GM18907 (cell line): Measurements from ENCODE around the gene PSMD5.
A peak's percentile ranks its signal among the peaks of the same experiment; 100 is the strongest.
"Not testable (repeated sequence)": the region's sequence is repeated elsewhere in the genome, so short reads cannot be mapped to it uniquely, and the experiment has no call there.

ENCODE experiments used
- ATAC-seq: cut with Tn5 transposase; IDR thresholded peaks from one replicate; pipeline ENCODE4 v1.9.1; 2021; ENCODE audit warnings: mild to moderate bottlenecking, moderate library complexity; ENCODE audit not compliant: unreplicated experiment

Gene PSMD5

DNA sequence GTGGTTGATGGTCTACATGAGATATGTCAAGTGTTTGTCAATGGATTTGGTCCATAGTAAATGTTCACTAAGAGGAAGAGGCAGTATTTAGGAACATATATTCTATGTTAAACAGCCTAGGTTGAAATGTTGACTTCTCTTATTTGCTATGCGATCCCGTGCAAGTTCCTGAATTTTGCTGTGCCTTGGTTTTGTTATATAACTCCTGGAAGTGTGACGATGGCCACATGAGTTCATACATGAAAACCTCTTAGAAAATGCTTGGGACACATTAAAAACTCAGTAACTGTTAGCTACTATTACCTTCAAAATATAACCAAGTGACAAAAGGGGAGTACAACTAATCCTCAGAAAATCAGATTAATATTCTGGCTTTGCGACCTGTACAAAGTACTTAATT, 27.6 kb downstream of the PSMD5 start:
- no peak for ATAC-seq

DNA sequence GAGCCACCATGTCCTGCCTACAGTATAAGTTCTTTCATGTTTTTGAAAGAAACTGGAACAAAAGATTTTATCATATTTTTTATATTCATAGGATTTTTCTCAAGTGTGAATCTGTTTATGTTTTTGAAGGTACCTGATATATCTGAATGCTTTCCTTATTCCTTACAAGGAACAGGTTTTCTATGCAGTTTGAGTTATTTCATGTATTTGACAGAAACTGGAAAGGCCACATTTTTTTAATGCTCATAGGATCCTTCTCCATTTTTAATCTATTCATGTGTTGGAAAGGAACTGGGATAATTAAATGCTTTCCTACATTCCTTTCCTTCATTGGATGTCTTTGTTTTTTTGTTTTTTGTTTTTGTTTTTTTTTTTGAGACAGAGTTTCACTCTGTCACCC, 33.8 kb downstream of the PSMD5 start:
- ATAC-seq: no peak

DNA sequence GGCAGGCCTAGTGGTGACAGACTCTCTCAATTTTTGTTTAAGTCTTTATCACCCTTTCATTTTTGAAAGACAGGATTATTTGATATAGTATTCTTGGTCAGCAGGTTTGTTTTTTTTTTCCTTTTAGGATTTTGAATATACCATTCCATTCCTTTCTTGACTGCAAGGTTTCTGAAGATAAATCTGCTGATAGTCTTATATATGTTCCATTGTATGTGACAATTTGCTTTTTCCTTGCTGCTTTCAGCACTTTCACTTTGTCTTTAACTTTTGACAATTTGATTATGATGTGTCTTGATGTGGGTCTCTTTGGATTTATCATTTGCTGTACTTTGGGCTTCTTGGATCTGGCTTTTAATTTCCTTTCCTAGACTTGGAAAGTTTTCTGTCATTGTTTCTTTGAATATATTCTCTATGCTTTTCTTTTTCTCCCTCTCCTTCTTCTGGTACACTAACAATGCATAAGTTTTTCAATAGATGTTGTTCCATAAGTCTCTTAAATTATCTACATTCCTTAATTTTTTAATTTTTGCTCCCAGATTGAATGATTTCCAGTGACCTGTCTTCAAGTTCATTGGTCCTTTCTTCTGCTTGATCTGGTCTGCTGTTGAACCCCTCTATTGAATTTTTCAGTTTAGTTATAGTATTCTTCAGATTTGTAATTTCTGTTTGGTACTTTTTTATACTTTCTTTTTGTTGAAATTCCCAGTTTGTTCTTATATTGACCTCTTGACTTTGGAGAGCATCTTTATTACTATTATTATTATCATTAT, 34.9 kb downstream of the PSMD5 start:
- no peak for ATAC-seq

DNA sequence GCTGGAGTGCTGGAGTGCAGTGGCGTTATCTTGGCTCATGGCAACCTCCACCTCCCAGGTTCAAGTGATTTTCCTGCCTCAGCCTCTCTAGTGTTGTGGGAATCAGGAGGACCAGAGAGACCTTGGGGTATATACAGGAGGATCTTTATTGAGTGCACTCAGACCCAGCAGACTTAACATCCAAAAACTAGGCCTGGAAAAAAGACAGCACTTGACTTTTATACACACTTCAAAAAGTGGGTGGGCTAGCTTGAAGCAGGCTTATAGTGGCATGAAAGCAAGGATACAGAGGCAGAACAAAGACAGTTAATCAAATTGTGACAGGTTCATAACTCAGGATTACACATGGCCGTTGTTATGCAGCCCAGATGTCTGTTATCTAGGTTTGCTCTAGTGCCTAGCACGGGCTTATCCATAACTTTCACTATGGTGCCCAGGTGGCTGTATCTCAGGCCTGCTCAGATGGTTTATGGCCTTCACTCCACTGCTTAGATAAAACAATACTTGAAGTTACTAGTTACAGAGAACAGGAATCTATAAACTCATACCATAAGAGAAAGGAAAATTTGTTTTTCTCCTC, 37.8 kb downstream of the PSMD5 start:
- not testable (repeated sequence) for ATAC-seq

DNA sequence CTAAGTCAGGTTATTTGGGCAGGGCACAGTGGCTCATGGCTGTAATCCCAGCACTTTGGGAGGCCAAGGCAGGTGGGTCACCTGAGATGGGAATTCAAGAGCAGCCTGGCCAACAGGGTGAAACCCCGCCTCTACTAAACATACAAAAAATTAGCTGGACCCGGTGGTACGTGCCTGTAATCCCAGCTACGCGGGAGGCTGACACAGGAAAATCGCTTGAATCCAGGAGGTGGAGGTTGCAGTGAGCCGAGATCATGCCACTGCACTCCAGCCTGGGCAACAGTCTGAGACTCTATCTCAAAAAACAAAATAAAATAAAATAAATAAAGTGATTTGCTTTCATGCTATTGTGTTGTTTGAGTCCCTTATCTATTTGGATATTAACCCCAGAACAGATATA, 41.3 kb downstream of the PSMD5 start:
- ATAC-seq: no peak

DNA sequence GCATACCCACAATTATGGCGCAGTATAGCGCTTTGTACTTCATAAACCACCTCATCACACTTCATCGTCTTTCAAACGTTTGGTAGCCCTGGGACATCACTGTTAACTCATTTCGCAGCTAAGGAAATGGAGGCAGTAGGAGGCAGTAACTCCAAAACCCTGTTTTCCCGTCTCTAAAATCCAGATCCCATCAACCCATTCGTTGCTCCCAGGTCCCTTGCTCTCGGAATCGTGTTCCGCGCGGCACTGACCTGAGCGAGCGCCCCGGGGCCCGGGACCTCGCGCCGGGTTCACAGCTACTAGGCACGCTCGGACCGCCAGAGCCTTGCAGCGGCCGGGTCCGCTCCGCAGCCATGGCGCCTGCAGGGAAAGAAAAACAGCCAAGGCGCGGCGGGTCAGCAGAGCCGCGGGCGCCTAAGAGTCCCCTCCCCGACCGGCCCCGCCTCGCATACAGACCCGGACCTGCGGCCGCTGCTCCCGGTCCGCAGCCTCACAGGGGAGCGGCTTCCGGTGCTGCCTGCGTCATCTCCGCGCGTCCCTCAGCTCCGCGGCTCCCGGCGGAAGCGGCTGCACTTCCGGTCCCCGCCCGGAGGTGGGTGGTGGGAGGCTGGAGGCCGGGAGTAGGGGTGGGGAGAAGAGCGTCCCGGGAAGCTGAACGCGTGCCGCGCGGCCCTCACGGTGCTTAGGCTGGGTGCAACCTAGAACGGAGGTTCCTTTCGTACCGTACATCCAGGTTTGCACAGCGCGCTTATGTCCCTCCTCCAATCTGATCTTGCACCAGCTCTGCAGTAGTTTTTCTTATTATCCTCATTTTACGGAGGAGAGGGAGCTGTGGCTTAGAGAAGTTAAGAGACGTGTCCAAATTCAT, 49.6 kb downstream of the PSMD5 start, which contains the start of gene FBXW2:
FBXW2 (minus strand) TSS at position 519 of the 868 bp plus-strand sequence. CDS start 5,158 bp downstream, outside the sequence.
- peak; percentile 91 for ATAC-seq

DNA sequence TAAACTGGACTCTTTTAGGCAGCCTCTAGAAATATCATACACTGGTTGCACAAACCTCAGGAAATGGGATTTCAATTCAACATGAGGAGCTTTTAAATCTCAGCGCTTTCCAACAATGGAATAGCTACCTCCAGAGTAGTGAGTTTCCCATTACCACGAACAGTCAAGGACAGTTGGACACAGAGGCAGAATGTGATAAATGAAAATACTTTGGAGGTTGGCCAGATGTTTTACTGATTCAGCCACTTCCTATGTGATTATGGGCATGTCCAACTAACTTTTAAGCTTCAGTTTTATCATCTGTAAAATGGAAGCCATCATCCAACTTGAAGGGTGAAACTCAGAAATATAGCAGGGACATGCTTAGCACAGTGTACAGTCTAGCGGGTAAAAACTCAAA, 51.6 kb downstream of the PSMD5 start:
- no peak for ATAC-seq

DNA sequence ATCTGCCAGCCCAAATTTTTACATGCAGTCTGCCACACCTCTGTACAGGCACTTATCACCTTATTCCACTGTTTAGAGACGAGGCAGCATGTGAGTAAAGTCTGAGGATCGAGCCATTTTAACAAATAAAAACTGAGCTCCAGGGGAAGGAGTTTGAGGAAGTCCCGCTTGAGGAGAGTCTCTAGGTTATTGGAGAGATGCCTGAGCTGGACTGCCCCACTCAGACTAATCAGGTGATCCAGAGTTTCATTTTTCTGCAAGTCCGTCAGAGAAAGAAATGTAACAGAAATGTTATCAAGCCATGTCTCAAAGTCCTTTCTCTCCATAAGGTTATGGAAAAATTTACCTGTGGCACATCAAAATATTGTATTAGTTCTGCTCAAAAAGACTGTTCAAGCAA, 54.8 kb downstream of the PSMD5 start:
- no peak for ATAC-seq

DNA sequence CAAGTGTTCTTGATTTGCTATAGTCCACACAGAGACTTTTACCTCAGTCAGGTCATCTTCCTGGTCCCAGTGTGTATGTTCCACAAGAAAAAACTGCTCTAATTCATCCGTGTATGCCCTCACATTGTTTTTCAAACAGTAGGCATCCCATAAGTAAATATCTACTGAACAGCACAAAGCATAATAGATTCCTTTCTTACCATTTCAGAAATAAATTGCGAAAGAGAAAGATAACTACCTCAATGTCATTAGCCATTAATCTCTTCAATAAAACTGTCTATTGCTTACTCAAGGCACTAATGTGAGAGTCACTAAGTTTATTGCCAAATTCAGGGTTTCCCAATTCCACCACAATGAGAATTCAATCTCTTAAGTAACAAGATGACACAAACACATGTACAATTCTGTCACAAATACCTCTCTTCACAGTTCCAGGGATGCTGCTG, 59.1 kb downstream of the PSMD5 start:
- no peak for ATAC-seq

DNA sequence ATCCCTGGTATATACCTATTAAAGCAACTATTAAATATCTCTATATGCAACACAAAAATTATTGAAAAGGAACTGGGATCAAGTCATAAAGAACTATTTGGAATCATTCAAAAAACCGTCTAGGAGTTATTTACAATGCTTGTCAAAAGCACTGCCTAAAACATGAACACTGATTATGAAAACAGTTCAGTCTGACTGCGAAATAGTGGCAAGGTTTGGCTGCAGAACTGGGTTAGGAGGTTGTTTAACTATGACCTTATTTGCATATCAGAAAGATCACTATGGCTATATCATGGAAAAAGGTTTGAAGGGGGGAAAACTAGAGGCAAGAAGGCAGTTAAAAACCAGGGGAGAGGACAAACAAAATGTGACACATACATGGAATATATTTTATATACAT, 61.5 kb downstream of the PSMD5 start:
- no peak for ATAC-seq

DNA sequence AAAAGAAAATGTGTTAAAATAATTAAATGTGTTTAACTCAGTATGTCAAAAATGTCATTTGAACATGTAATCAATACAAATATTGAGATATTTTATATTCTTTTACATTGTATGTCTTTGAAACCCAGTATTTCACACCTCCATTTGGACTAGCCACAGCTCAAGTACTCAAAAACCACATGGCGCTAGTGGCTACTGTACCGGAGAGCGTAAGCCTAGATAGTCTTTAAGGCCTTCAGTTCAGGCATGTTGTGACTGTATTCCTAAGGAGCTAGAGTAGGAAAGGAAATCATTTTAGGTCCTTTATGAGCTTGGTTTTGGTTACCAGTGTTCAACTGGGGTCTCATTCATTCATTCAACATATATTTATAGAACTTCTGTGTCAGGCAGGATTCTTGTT, 62.4 kb downstream of the PSMD5 start:
- no peak for ATAC-seq

DNA sequence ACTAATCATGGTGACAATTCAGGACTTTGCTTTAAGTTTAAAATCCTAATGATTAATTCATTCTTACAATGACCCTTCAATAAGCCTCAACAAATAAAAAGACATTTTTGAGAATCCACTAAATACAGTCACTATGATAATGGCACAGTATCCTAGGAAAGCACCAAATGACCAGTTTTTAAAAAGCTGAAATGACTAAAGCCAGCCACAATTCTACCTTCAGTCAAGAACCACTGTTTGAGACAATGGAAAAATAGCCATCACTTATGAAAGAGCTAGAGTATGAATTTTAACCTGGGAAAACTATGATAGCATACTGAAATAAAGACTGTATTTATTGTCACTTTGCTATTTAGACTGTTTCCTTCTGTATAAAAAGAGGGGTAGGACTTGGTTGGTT, 63.5 kb downstream of the PSMD5 start:
- no peak for ATAC-seq

DNA sequence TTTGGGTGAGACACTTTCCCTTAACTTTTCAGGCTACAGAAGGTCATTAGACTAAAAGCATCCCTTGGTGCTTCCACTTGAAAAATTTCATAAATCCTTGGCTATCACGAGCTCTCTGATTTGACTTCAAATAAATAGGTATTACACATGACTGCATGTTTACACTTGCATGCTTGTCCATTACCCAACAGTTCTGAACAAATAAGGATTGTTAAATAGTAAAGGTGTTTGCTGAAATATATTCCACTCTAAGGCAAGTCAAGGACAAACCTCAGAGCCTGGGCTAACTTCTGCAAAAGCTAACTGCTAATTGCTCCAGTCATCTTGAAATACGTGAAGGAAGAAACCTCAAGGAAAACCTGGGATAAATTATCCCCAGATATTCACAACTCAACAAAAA, 64.0 kb downstream of the PSMD5 start:
- ATAC-seq: no peak

DNA sequence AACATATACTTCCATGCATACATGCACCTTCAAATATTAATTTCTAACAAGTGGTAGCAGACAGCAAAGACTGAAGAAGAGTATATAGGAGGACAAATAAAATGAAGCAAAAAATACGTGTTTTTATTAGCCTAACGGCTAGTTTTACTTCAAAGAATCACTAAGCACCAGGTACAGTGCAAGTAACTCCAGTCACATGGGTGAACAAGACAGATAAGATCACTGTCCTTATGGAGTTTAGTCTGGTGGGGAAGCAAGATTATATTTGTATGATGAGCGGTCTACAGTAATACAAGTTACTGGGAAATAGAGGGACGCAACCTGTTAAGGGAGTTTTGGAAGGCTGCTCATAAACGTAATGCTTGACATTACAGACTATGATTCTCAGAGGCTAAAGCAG, 65.5 kb downstream of the PSMD5 start:
- ATAC-seq: no peak

DNA sequence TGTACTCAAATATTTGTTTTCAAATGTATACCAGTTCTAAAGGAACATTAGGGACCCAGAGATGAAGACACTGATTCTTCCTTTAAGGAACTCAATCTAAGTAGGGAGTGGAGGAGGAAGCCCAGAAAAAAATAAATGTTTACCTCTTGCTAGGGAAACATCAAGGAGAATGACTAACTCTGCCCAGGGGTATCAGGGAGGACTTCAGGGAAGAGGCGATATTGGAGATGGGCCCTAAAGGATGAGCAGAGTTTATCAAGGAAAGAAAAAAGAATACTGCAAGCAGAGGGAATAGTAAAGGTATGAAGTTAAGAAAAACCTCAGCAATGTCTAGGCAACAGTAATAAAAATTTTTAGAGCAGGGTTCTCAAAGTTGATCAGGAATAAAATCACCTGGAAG, 65.9 kb downstream of the PSMD5 start:
- no peak for ATAC-seq

DNA sequence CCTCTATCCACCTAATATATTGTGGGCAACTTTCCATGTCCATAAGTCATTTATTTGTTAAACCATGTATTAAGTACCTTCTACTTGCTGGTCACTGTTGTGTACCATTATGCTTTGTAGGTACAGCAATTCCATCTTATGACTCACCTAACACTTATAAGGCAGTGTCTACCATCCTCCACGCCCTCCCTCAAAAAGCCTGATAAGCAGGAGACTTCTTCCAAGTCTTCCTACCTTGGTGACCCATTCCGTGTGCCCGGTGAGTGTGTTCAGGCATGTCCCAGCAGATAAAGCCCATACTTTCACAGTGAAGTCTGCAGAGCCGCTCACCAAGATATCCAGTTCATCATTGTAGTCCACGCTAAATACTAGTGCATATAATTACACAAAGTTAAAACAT, 66.9 kb downstream of the PSMD5 start:
- ATAC-seq: no peak

DNA sequence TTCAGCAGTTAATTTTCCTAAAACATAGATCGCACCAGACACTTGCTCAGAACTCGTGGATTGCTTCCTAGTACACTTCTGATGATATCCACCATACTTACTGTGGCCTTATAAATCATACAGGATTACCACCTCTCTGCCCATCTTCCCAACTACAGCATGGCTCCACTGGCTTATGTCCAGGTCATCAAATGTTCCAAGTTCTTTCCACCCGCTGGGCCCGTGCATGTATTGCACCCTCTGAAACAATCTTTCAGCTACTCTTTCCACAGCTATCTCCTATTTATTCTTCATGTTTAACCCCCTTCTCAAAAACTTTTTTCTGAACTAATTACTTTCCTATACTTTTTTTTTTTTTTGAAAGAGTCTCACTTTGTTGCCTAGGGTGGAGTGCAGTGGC, 68.0 kb downstream of the PSMD5 start:
- ATAC-seq: no peak

DNA sequence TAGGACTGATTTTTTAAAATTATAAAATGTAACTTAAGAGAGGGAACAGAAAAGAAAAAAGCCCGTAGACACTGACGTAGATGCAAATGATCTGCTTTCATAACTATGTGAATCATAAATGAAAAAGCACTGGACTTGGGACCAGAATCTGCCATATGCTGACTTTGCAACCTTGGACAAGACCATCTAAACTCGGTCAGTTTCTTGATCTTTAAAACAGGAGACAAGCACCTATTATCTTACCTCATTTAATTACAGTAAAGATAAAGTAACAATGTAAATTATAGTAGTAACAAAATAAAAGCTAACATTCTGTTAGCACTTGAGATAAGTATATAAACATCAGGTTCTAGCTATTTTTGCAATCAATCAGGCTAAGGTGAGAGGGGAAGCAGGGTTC, 69.5 kb downstream of the PSMD5 start:
- ATAC-seq: no peak

DNA sequence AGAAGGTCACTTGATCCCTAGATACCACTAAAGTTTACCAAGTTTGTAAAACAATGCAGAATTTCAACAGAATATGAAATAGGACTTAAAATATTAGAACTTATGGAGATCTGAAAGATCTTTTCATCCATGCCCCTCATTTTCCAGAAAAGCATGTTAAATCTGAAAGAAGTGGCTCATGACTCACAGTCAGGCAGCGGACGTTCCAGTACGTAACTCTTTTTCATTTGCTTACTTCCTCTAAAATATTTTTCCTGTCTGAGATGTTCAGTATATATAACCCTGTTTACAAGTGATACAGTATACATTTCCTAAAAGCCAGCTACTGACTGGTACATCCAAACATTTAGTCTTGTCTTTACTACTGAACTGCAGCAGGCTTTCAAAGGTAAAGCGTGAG, 71.8 kb downstream of the PSMD5 start:
- no peak for ATAC-seq

DNA sequence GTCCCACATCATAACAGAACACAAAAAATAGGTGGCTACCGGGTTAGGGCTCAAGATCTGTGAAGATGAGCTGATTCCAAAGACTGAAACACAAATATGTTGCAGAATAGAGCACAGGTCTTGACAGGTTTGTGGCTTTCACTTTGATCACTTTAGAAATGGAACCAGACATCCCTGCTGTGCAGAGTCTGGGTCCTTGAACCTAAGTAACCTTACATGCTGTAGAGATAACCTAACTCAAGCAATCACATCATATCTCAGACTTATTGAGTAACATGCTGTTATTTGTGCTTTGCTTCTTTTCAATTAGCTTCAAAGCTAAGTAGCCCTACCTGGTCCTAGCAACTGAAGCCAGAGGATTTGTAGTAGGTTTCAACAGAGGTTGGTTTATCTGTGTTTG, 73.8 kb downstream of the PSMD5 start:
- ATAC-seq: no peak

DNA sequence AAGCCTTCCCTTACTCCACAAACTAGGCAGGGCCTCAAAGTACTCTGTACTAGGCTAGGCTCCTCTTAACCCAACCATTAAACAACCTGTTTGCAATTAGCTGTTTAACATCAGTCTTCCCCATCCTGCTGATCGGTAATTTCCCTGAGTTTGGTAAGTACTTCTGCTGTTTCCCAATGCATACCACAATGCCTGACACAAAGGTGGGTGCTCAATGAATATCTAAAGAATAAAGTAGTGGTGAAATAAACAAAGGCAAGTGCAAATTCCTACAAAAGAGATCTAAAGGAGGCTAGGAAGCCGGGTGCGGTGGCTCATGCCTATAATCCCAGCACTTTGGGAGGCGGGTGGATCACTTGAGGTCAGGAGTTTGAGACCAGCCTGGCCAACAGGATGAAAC, 74.5 kb downstream of the PSMD5 start:
- no peak for ATAC-seq

DNA sequence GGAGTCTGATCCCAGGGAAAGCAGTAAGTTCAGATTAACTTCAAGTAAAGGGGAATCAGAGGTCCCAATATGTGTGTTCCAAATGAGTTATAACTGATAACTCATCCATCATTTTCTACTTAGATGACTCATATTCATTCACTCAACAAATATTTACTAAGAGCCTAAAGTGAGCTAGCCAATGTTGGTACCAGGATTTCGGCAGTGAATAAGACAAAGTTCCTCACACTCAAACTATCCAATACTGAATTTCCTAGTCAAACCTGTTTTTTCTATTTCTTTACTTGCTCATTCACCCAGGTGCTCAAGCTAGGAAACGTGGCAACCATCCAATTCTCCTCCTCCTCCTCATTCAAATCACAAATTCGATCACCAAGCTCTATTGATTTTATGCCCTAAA, 75.3 kb downstream of the PSMD5 start:
- no peak for ATAC-seq
